Activated CD4-positive, alpha-beta T cell treated with anti-CD3 and anti-CD28 coated beads, Interleukin-2, Interleukin-6, amounts not matched to agents 100 ng/mL and 50 ng/mL, durations not matched to agents 16 hours and 8 hours (primary cell): ENCODE measurements around the gene RSL1D1.
A peak's percentile ranks its signal among the peaks of the same experiment; 100 is the strongest.

Source experiments
- DNase-seq: peaks from one replicate; pipeline ENCODE4 v3.0.0-alpha.2; 2020

The RSL1D1 gene

GRCh38 chr16:11851294-11852091 lies at the start of gene RSL1D1:
Gene RSL1D1 (minus strand): TSS chr16:11851542. CDS start chr16:11851512, 30 bp downstream.
- DNase-seq: peak; percentile 96

GRCh38 chr16:11901091-11901490 lies 49.7 kb upstream of the RSL1D1 start:
- DNase-seq: peak; percentile 18

GRCh38 chr16:11896486-11897176 lies 45.3 kb upstream of the RSL1D1 start:
- no peak for DNase-seq

GRCh38 chr16:11893571-11893970 lies 42.2 kb upstream of the RSL1D1 start:
- DNase-seq: no peak

- DNase-seq: no peak
Measured at GRCh38 chr16:11892761-11893160, 41.4 kb upstream of the RSL1D1 start.

GRCh38 chr16:11890231-11890965 lies 39.1 kb upstream of the RSL1D1 start:
- DNase-seq: no peak

GRCh38 chr16:11886881-11887280 lies 35.5 kb upstream of the RSL1D1 start:
- no peak for DNase-seq

- DNase-seq: no peak
Measured at GRCh38 chr16:11884035-11884434, 32.7 kb upstream of the RSL1D1 start.

GRCh38 chr16:11880007-11880406 lies 28.7 kb upstream of the RSL1D1 start:
- DNase-seq: no peak

- no peak for DNase-seq
Measured at GRCh38 chr16:11877374-11877773, 26.0 kb upstream of the RSL1D1 start.

GRCh38 chr16:11876306-11876705 lies 25.0 kb upstream of the RSL1D1 start:
- DNase-seq: no peak

GRCh38 chr16:11875721-11876120 lies 24.4 kb upstream of the RSL1D1 start:
- no peak for DNase-seq

GRCh38 chr16:11871193-11871592 lies 19.9 kb upstream of the RSL1D1 start:
- no peak for DNase-seq

GRCh38 chr16:11870399-11870798 lies 19.1 kb upstream of the RSL1D1 start:
- no peak for DNase-seq

GRCh38 chr16:11869353-11870228 lies 18.2 kb upstream of the RSL1D1 start:
- no peak for DNase-seq

- no peak for DNase-seq
Measured at GRCh38 chr16:11868412-11868980, 17.2 kb upstream of the RSL1D1 start.

- DNase-seq: no peak
Measured at GRCh38 chr16:11862489-11862888, 11.1 kb upstream of the RSL1D1 start.

GRCh38 chr16:11857161-11857560 lies 5.8 kb upstream of the RSL1D1 start:
- no peak for DNase-seq

GRCh38 chr16:11852092-11852809 lies 909 bp upstream of the RSL1D1 start:
- no peak for DNase-seq

- peak; percentile 11 for DNase-seq
Measured at GRCh38 chr16:11848842-11849241, 2.5 kb downstream of the RSL1D1 start.

- no peak for DNase-seq
Measured at GRCh38 chr16:11844499-11844898, 6.8 kb downstream of the RSL1D1 start.

GRCh38 chr16:11843861-11844260 lies 7.5 kb downstream of the RSL1D1 start:
- no peak for DNase-seq
